Epithelial cell of umbilical artery (primary cell): ENCODE measurements around the gene PDGFC. TPM values are rescaled to one million over a fixed set of nuclear protein-coding genes. Genes with fewer than 3 reads are reported as not detected.

Experiments
- total RNA-seq: library from RNA; depleted of rRNA; stranded (reverse); fragments of >200 nt; gene quantifications from 2 replicates; pipeline ENCODE4 v1.2.3, GENCODE V29; 2014

PDGFC gene
- 10.7 and 16.0 TPM in 2 replicates for total RNA-seq

GRCh38 chr4:156971676-156972378 is at the start of gene PDGFC:
Gene PDGFC (minus strand): TSS chr4:156971799. CDS start chr4:156970903, 896 bp downstream.

Other genes starting within 250 kb of the PDGFC start
- 4.9 and 9.7 TPM in 2 replicates for gene GLRB, start 104.4 kb upstream of the PDGFC start, total RNA-seq
- gene GRIA2, start 248.9 kb upstream of the PDGFC start, total RNA-seq, result not detected in 2 replicates